Liver (tissue), 3 donors: ENCODE results near the gene UGT1A6.

ENCODE experiments used
- EGR1 ChIP-seq, 2 donors: IDR thresholded peaks; 2 replicates each; pipeline ENCODE4 v1.6.1; 2016 to 2018; ENCODE audit warnings: antibody characterized with exemption in 2 of 2, low read depth in 2 of 2
- FOXA1 ChIP-seq: IDR thresholded peaks from 2 replicates; pipeline ENCODE4 v1.6.1; 2016; ENCODE audit warnings: antibody characterized with exemption
- HNF4A ChIP-seq, 2 donors: conservative IDR thresholded peaks; 2 replicates each; pipeline ENCODE4 v1.6.1; 2016; ENCODE audit warnings: antibody characterized with exemption in 2 of 2, mild to moderate bottlenecking in 2 of 2
- JUND ChIP-seq, 2 donors: IDR thresholded peaks; 2 replicates each; pipeline ENCODE4 v1.6.1; 2016; ENCODE audit warnings: antibody characterized with exemption in 2 of 2
- TAF1 ChIP-seq: conservative IDR thresholded peaks from 2 replicates; pipeline ENCODE4 v1.6.1; 2016; ENCODE audit warnings: antibody characterized with exemption, mild to moderate bottlenecking
- YY1 ChIP-seq: IDR thresholded peaks from 2 replicates; pipeline ENCODE4 v1.6.1; 2016; ENCODE audit warnings: antibody characterized with exemption, mild to moderate bottlenecking
- TF ChIP-seq, protein P1 (sequence below): fragments of 150-350 bp; IDR thresholded peaks from 2 replicates; pipeline ENCODE4 v1.5.1; 2017; ENCODE audit warnings: improper control_type of control experiment, low read depth, low read length; ENCODE audit not compliant: missing input control
- donor health status: healthy.
- donor health status: healthy.

DNA sequence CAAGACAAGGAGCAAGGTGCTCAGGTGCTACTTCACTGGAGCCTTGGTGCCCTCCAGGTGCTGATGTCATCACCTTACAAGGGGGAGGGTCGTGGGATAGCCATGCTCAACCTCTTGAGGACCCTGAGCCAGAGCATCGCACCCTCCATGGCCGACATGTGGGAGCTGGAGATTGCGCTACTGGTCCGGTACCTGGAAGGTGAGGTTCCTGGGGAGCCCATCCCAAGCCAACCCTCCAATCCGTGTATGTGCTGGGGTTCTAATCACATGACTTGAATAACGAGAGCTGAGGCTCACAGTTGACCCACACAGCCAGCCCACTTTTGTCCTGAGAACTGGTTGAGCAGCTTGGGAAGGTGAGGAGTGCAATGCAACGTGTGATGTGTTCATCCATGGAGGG is 111.3 kb downstream of the UGT1A6 start:
- TF ChIP-seq, protein P1, sequence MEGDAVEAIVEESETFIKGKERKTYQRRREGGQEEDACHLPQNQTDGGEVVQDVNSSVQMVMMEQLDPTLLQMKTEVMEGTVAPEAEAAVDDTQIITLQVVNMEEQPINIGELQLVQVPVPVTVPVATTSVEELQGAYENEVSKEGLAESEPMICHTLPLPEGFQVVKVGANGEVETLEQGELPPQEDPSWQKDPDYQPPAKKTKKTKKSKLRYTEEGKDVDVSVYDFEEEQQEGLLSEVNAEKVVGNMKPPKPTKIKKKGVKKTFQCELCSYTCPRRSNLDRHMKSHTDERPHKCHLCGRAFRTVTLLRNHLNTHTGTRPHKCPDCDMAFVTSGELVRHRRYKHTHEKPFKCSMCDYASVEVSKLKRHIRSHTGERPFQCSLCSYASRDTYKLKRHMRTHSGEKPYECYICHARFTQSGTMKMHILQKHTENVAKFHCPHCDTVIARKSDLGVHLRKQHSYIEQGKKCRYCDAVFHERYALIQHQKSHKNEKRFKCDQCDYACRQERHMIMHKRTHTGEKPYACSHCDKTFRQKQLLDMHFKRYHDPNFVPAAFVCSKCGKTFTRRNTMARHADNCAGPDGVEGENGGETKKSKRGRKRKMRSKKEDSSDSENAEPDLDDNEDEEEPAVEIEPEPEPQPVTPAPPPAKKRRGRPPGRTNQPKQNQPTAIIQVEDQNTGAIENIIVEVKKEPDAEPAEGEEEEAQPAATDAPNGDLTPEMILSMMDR, result no peak
- TF ChIP-seq EGR1 (IDR thresholded peaks at IDR 0.05; ENCODE audit: low read depth in 2 of 2), result no peak
- TF ChIP-seq FOXA1, result no peak
- no peak for TF ChIP-seq JUND (IDR thresholded peaks at IDR 0.05)
- TF ChIP-seq TAF1, result no peak
- no peak for TF ChIP-seq HNF4A (conservative IDR thresholded peaks at IDR 0.05)
- TF ChIP-seq YY1, result no peak
